ENCODE data around the gene L1CAM.

L1CAM gene

GRCh38 chrX:153931151-153931550 is 45.2 kb upstream of the L1CAM start:
- no peak overlapping the region for H2AK5ac ChIP-seq (ENCODE audit: low read length, severe bottlenecking)
- peaks cover 5% of the 10 kb centered on the region for H3K79me1 ChIP-seq (replicated peaks; ENCODE audit: low read length, poor library complexity, severe bottlenecking)
- no peak overlapping the region for H3K4me3 ChIP-seq (ENCODE audit: insufficient read depth in 1 of 2, low read depth in 1 of 2, low read length in 2 of 2)
- no peak overlapping the region for H2BK120ac ChIP-seq (ENCODE audit: low read depth, low read length)
- H3K27me3 ChIP-seq (ENCODE audit: control insufficient read depth in 1 of 2, insufficient read depth in 1 of 2, low read length in 2 of 2) = peaks cover 0 to 3% of the 10 kb centered on the region in 2 experiments
- no peak overlapping the region for H3K14ac ChIP-seq (ENCODE audit: low read length in 2 of 2)
- no peak overlapping the region for H3K18ac ChIP-seq (ENCODE audit: low read depth in 1 of 2, low read length in 2 of 2)
- H3K9ac ChIP-seq (ENCODE audit: low read length) = no peak overlapping the region
- H2BK5ac ChIP-seq (ENCODE audit: low read depth, low read length, poor library complexity, severe bottlenecking) = no peak overlapping the region
- no peak overlapping the region for H3K4ac ChIP-seq (ENCODE audit: low read depth in 1 of 2, low read length in 2 of 2)
- H3K27ac ChIP-seq (ENCODE audit: low read length, poor library complexity, severe bottlenecking) = no peak overlapping the region
- no peak overlapping the region for H4K8ac ChIP-seq (ENCODE audit: low read length)
- peaks cover 34 to 37% of the 10 kb centered on the region in 2 experiments for H3K36me3 ChIP-seq (ENCODE audit: control insufficient read depth in 1 of 2, insufficient read depth in 2 of 2, low read depth in 1 of 2, low read length in 2 of 2)
- no peak overlapping the region for H2BK15ac ChIP-seq (ENCODE audit: low read depth, poor library complexity, severe bottlenecking)
- no peak overlapping the region for H4K91ac ChIP-seq (ENCODE audit: low read length)
- H2BK12ac ChIP-seq (ENCODE audit: low read length in 2 of 2) = peak overlapping the region in 1 of 2 experiments; percentile 39
- DNase-seq = no peak
- H2AFZ ChIP-seq (ENCODE audit: low read depth, low read length) = no peak overlapping the region
- peaks cover 22% of the 10 kb centered on the region for H3K4me1 ChIP-seq (ENCODE audit: control insufficient read depth, insufficient read depth, low read depth, low read length)
- H3K4me2 ChIP-seq (ENCODE audit: low read length, poor library complexity, severe bottlenecking) = no peak overlapping the region
- H3K23ac ChIP-seq (ENCODE audit: low read length in 2 of 2) = no peak overlapping the region
- WGBS = 98% methylated on average over 6 of the region's 8 CpGs
- no peaks in the 10 kb centered on the region for H3K9me3 ChIP-seq (ENCODE audit: control insufficient read depth, low read length)

DNA sequence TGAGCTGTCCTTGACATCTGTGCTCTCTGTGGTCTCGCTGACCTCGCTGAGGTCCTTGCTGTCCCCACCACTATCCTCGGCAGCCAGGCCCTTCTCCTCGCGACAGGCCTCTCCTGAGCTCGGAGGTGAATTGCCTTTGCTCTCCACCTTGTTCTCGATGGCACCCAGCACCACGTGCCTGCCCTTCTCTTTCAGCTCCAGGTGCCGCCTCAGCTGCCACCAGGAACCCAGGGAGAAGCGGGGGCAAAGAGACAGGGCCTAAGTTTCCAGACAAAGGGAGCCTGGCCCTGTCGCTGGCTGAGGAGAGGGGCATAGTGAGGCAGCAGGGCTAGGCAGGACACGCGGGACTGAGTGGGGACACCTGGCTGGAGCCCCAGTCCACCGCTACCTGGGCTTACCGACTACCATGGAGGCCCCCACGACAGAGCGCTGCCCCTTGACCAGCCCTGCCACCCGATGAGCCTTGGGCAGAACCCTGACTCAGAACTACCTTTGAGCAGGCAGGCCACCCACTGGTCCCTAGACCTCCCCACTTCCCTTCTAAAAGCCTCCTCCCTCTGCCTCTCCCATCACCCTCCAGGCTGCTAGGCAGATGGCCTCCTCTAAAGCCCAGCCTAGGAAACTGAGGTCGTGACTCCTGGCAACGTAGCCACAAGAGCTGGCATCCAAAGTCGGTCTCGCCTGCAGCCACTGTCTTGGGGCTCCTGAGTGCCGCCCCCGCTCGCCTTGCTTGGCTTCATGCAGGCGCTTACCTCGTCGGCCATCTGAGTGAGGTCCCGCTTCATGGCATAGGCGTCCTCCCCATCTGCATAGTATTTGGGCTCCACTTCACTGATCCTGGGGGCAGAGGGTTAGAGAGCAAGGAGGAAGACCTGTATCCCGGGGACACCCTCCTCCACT is 44.3 kb upstream of the L1CAM start:
- Histone ChIP-seq H3K14ac (ENCODE audit: low read length in 2 of 2) (no peak overlapping the region), H2BK15ac (ENCODE audit: low read depth, poor library complexity, severe bottlenecking) (no peak overlapping the region), H3K4me2 (ENCODE audit: low read length, poor library complexity, severe bottlenecking) (no peak overlapping the region), H2AK5ac (ENCODE audit: low read length, severe bottlenecking) (no peak overlapping the region), H3K4me1 (ENCODE audit: control insufficient read depth, insufficient read depth, low read depth, low read length) (peaks cover 23% of the 10 kb centered on the region), H3K18ac (ENCODE audit: low read depth in 1 of 2, low read length in 2 of 2) (no peak overlapping the region), H3K27me3 (ENCODE audit: control insufficient read depth in 1 of 2, insufficient read depth in 1 of 2, low read length in 2 of 2) (peaks cover 0 to 10% of the 10 kb centered on the region in 2 experiments), H3K36me3 (ENCODE audit: control insufficient read depth in 1 of 2, insufficient read depth in 2 of 2, low read depth in 1 of 2, low read length in 2 of 2) (peaks cover 34 to 37% of the 10 kb centered on the region in 2 experiments), H3K27ac (ENCODE audit: low read length, poor library complexity, severe bottlenecking) (no peak overlapping the region), H2BK120ac (ENCODE audit: low read depth, low read length) (no peak overlapping the region), H3K23ac (ENCODE audit: low read length in 2 of 2) (no peak overlapping the region), H3K79me1 (replicated peaks; ENCODE audit: low read length, poor library complexity, severe bottlenecking) (peaks cover 5% of the 10 kb centered on the region), H3K9ac (ENCODE audit: low read length) (no peak overlapping the region), H3K4ac (ENCODE audit: low read depth in 1 of 2, low read length in 2 of 2) (no peak overlapping the region), H3K4me3 (ENCODE audit: insufficient read depth in 1 of 2, low read depth in 1 of 2, low read length in 2 of 2) (no peak overlapping the region), H4K91ac (ENCODE audit: low read length) (no peak overlapping the region), H2BK12ac (ENCODE audit: low read length in 2 of 2) (no peak overlapping the region), H2BK5ac (ENCODE audit: low read depth, low read length, poor library complexity, severe bottlenecking) (no peak overlapping the region), H3K9me3 (ENCODE audit: control insufficient read depth, low read length) (no peaks in the 10 kb centered on the region), H2AFZ (ENCODE audit: low read depth, low read length) (no peak overlapping the region), H4K8ac (ENCODE audit: low read length) (no peak overlapping the region)
- DNase-seq = no peak
- 89% methylated on average over 25 of the region's 31 CpGs for WGBS

- Histone ChIP-seq H3K18ac (ENCODE audit: low read depth in 1 of 2, low read length in 2 of 2) (no peak overlapping the region), H3K79me1 (replicated peaks; ENCODE audit: low read length, poor library complexity, severe bottlenecking) (peaks cover 5% of the 10 kb centered on the region), H3K23ac (ENCODE audit: low read length in 2 of 2) (no peak overlapping the region), H3K14ac (ENCODE audit: low read length in 2 of 2) (no peak overlapping the region), H2BK15ac (ENCODE audit: low read depth, poor library complexity, severe bottlenecking) (no peak overlapping the region), H2BK120ac (ENCODE audit: low read depth, low read length) (no peak overlapping the region), H3K9me3 (ENCODE audit: control insufficient read depth, low read length) (no peaks in the 10 kb centered on the region), H4K8ac (ENCODE audit: low read length) (no peak overlapping the region), H2AK5ac (ENCODE audit: low read length, severe bottlenecking) (no peak overlapping the region), H3K4me3 (ENCODE audit: insufficient read depth in 1 of 2, low read depth in 1 of 2, low read length in 2 of 2) (no peak overlapping the region), H2BK5ac (ENCODE audit: low read depth, low read length, poor library complexity, severe bottlenecking) (no peak overlapping the region), H3K4me2 (ENCODE audit: low read length, poor library complexity, severe bottlenecking) (no peak overlapping the region), H2AFZ (ENCODE audit: low read depth, low read length) (no peak overlapping the region), H3K4ac (ENCODE audit: low read depth in 1 of 2, low read length in 2 of 2) (no peak overlapping the region), H3K36me3 (ENCODE audit: control insufficient read depth in 1 of 2, insufficient read depth in 2 of 2, low read depth in 1 of 2, low read length in 2 of 2) (peaks cover 34 to 37% of the 10 kb centered on the region in 2 experiments), H3K27ac (ENCODE audit: low read length, poor library complexity, severe bottlenecking) (no peak overlapping the region), H3K9ac (ENCODE audit: low read length) (no peak overlapping the region), H2BK12ac (ENCODE audit: low read length in 2 of 2) (no peak overlapping the region), H4K91ac (ENCODE audit: low read length) (no peak overlapping the region), H3K27me3 (ENCODE audit: control insufficient read depth in 1 of 2, insufficient read depth in 1 of 2, low read length in 2 of 2) (peaks cover 0 to 16% of the 10 kb centered on the region in 2 experiments), H3K4me1 (ENCODE audit: control insufficient read depth, insufficient read depth, low read depth, low read length) (peaks cover 22% of the 10 kb centered on the region)
- 87% methylated on average over 4 of the region's 10 CpGs for WGBS
- DNase-seq = no peak
Measured at GRCh38 chrX:153929576-153929975, 43.6 kb upstream of the L1CAM start.

DNA sequence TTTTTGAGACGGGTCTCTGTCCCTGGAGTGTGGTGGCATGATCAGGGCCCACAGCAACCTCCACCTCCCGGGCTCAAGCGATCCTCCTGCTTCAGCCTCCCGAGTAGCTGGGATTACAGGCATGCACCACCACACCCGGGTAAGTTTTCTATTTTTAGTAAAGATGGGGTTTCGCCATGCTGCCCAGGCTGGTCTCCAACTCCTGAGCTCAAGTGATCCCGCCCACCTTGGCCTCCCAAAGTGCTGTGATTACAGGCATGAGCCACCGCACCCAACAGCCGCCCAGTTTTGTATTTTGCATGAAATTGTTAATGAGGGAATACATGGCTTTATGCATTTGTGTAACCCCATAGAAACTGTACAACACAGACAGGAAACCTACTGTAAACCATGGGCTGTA is 42.9 kb upstream of the L1CAM start:
- Histone ChIP-seq H3K36me3 (ENCODE audit: control insufficient read depth in 1 of 2, insufficient read depth in 2 of 2, low read depth in 1 of 2, low read length in 2 of 2) (peaks cover 34 to 37% of the 10 kb centered on the region in 2 experiments), H3K4me2 (ENCODE audit: low read length, poor library complexity, severe bottlenecking) (no peak overlapping the region), H2BK5ac (ENCODE audit: low read depth, low read length, poor library complexity, severe bottlenecking) (no peak overlapping the region), H3K27me3 (ENCODE audit: control insufficient read depth in 1 of 2, insufficient read depth in 1 of 2, low read length in 2 of 2) (peaks cover 0 to 23% of the 10 kb centered on the region in 2 experiments), H2AK5ac (ENCODE audit: low read length, severe bottlenecking) (no peak overlapping the region), H4K8ac (ENCODE audit: low read length) (no peak overlapping the region), H2BK120ac (ENCODE audit: low read depth, low read length) (no peak overlapping the region), H3K27ac (ENCODE audit: low read length, poor library complexity, severe bottlenecking) (no peak overlapping the region), H3K4me3 (ENCODE audit: insufficient read depth in 1 of 2, low read depth in 1 of 2, low read length in 2 of 2) (no peak overlapping the region), H2BK15ac (ENCODE audit: low read depth, poor library complexity, severe bottlenecking) (no peak overlapping the region), H3K4ac (ENCODE audit: low read depth in 1 of 2, low read length in 2 of 2) (no peak overlapping the region), H3K9me3 (ENCODE audit: control insufficient read depth, low read length) (no peaks in the 10 kb centered on the region), H3K23ac (ENCODE audit: low read length in 2 of 2) (no peak overlapping the region), H2AFZ (ENCODE audit: low read depth, low read length) (no peak overlapping the region), H3K18ac (ENCODE audit: low read depth in 1 of 2, low read length in 2 of 2) (no peak overlapping the region), H4K91ac (ENCODE audit: low read length) (no peak overlapping the region), H2BK12ac (ENCODE audit: low read length in 2 of 2) (no peak overlapping the region), H3K14ac (ENCODE audit: low read length in 2 of 2) (no peak overlapping the region), H3K79me1 (replicated peaks; ENCODE audit: low read length, poor library complexity, severe bottlenecking) (peaks cover 5% of the 10 kb centered on the region), H3K4me1 (ENCODE audit: control insufficient read depth, insufficient read depth, low read depth, low read length) (peaks cover 23% of the 10 kb centered on the region), H3K9ac (ENCODE audit: low read length) (no peak overlapping the region)
- 83% methylated on average over 5 of the region's 9 CpGs for WGBS
- no peak for DNase-seq
